ENCODE results near the gene DTX3L. TPM values are rescaled to one million over a fixed set of nuclear protein-coding genes. Genes with fewer than 3 reads are reported as not detected.

Gene DTX3L
- total RNA-seq, 2 donors from 2014 or later, result 4.9 to 6.6 TPM

GRCh38 chr3:122533931-122534334, 30.2 kb upstream of the DTX3L start:
- no peak overlapping the region for H3K27ac Mint-ChIP-seq
- no peaks in the 10 kb centered on the region for H3K27me3 Mint-ChIP-seq (ENCODE audit: insufficient read depth)

GRCh38 chr3:122535964-122536631, 28.0 kb upstream of the DTX3L start:
- Histone ChIP-seq H3K27me3 (ENCODE audit: control insufficient read depth, insufficient read depth, low read length, poor library complexity, severe bottlenecking) (no peaks in the 10 kb centered on the region), H3K27ac (ENCODE audit: low read depth, low read length) (no peak overlapping the region), H3K36me3 (ENCODE audit: control insufficient read depth, insufficient read depth, low read length) (no peaks in the 10 kb centered on the region), H3K9me3 (ENCODE audit: control insufficient read depth, low read length) (no peaks in the 10 kb centered on the region), H3K4me3 (ENCODE audit: low read length) (no peak overlapping the region), H3K4me1 (ENCODE audit: control insufficient read depth, insufficient read depth, low read length) (peaks cover 8% of the 10 kb centered on the region), H3K9ac (ENCODE audit: extremely low read depth, low read length, poor library complexity, severe bottlenecking) (no peak overlapping the region)
- Mint-ChIP-seq H3K27me3 (ENCODE audit: insufficient read depth) (no peaks in the 10 kb centered on the region), H3K4me1 (peaks cover 21% of the 10 kb centered on the region), H3K27ac (peak overlapping the region; percentile 20), H3K9me3 (no peaks in the 10 kb centered on the region), H3K36me3 (ENCODE audit: low read depth) (no peaks in the 10 kb centered on the region), H3K4me3 (no peak overlapping the region)
- 67 to 70% methylated on average over 6 of the region's 6 CpGs for WGBS, 2 experiments (ENCODE audit: insufficient coverage in 1 of 2, insufficient read length in 1 of 2)
- no peak for TF ChIP-seq CTCF (conservative IDR thresholded peaks at IDR 0.05)
- DNase-seq, result peak; percentile 79

More at GRCh38 chr3:122533931-122534334, 30.2 kb upstream of the DTX3L start:
- Mint-ChIP-seq H3K4me3 (no peak overlapping the region), H3K36me3 (ENCODE audit: low read depth) (no peaks in the 10 kb centered on the region), H3K9me3 (no peaks in the 10 kb centered on the region), H3K4me1 (peaks cover 21% of the 10 kb centered on the region)
- Histone ChIP-seq H3K9ac (ENCODE audit: extremely low read depth, low read length, poor library complexity, severe bottlenecking) (no peak overlapping the region), H3K36me3 (ENCODE audit: control insufficient read depth, insufficient read depth, low read length) (no peaks in the 10 kb centered on the region), H3K27me3 (ENCODE audit: control insufficient read depth, insufficient read depth, low read length, poor library complexity, severe bottlenecking) (no peaks in the 10 kb centered on the region), H3K9me3 (ENCODE audit: control insufficient read depth, low read length) (no peaks in the 10 kb centered on the region), H3K27ac (ENCODE audit: low read depth, low read length) (no peak overlapping the region), H3K4me3 (ENCODE audit: low read length) (no peak overlapping the region), H3K4me1 (ENCODE audit: control insufficient read depth, insufficient read depth, low read length) (peaks cover 8% of the 10 kb centered on the region)
- DNase-seq, result peak; percentile 61
- no peak for TF ChIP-seq CTCF (conservative IDR thresholded peaks at IDR 0.05)
- 86 to 88% methylated on average over 1 of the region's 1 CpG for WGBS, 2 experiments (ENCODE audit: insufficient coverage in 1 of 2, insufficient read length in 1 of 2)

GRCh38 chr3:122536632-122537001, 27.5 kb upstream of the DTX3L start:
- no peak for TF ChIP-seq CTCF (conservative IDR thresholded peaks at IDR 0.05)
- H3K4me1 ChIP-seq (ENCODE audit: control insufficient read depth, insufficient read depth, low read length), result peaks cover 8% of the 10 kb centered on the region
- WGBS, 2 experiments (ENCODE audit: insufficient coverage in 1 of 2, insufficient read length in 1 of 2), result 53 to 62% methylated on average over 1 to 3 of the region's 3 CpGs
- no peaks in the 10 kb centered on the region for H3K36me3 ChIP-seq (ENCODE audit: control insufficient read depth, insufficient read depth, low read length)
- peak overlapping the region; percentile 20 for H3K27ac Mint-ChIP-seq
- H3K9ac ChIP-seq (ENCODE audit: extremely low read depth, low read length, poor library complexity, severe bottlenecking), result no peak overlapping the region
- H3K9me3 Mint-ChIP-seq, result no peaks in the 10 kb centered on the region
- H3K4me3 Mint-ChIP-seq, result no peak overlapping the region
- H3K9me3 ChIP-seq (ENCODE audit: control insufficient read depth, low read length), result no peaks in the 10 kb centered on the region
- no peak overlapping the region for H3K27ac ChIP-seq (ENCODE audit: low read depth, low read length)
- H3K27me3 Mint-ChIP-seq (ENCODE audit: insufficient read depth), result no peaks in the 10 kb centered on the region
- peak; percentile 60 for DNase-seq
- no peaks in the 10 kb centered on the region for H3K36me3 Mint-ChIP-seq (ENCODE audit: low read depth)
- H3K27me3 ChIP-seq (ENCODE audit: control insufficient read depth, insufficient read depth, low read length, poor library complexity, severe bottlenecking), result no peaks in the 10 kb centered on the region
- H3K4me3 ChIP-seq (ENCODE audit: low read length), result no peak overlapping the region
- peaks cover 21% of the 10 kb centered on the region for H3K4me1 Mint-ChIP-seq

Data from endodermal cell (in vitro differentiated cells).